Uterus (tissue), 2 donors: Measurements from ENCODE around the gene DOLK.

Experiments
- POLR2A ChIP-seq, 2 donors: fragments of 450-650 bp; IDR thresholded peaks; one replicate each; pipeline ENCODE4 v1.6.1; 2016; ENCODE audit warnings: antibody characterized with exemption in 2 of 2, mild to moderate bottlenecking in 1 of 2, moderate library complexity in 1 of 2
- TF ChIP-seq, protein P1 (sequence below), 4 experiments: fragments of 200-600 bp in 2 of 4; fragments of 450-650 bp in 2 of 4; sonication (generic) in 2 of 4; IDR thresholded peaks; one replicate each; pipeline ENCODE4 v1.5.1; 2016 to 2019; ENCODE audit warnings: antibody characterized with exemption in 4 of 4, mild to moderate bottlenecking in 2 of 4, moderate library complexity in 1 of 4

DNA sequence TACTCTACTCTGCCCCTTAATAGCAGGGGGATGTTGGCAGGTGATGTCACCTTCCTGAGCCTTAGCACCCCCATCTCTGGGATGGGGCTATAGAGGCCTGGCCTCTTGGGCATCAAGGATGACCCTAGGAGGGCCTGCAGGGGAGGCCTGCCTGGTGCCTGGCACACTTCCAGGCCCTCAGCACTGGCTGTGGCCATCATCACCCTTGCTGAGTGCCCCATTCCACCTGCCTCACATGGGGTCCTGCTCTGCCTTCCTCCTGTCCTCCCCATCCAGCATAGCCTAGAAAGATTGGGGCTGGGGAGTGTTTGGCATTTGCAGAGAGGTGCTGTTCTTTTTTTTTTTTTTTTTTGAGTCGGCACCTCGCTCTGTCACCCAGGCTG is 44.3 kb downstream of the DOLK start:
- TF ChIP-seq, protein P1, sequence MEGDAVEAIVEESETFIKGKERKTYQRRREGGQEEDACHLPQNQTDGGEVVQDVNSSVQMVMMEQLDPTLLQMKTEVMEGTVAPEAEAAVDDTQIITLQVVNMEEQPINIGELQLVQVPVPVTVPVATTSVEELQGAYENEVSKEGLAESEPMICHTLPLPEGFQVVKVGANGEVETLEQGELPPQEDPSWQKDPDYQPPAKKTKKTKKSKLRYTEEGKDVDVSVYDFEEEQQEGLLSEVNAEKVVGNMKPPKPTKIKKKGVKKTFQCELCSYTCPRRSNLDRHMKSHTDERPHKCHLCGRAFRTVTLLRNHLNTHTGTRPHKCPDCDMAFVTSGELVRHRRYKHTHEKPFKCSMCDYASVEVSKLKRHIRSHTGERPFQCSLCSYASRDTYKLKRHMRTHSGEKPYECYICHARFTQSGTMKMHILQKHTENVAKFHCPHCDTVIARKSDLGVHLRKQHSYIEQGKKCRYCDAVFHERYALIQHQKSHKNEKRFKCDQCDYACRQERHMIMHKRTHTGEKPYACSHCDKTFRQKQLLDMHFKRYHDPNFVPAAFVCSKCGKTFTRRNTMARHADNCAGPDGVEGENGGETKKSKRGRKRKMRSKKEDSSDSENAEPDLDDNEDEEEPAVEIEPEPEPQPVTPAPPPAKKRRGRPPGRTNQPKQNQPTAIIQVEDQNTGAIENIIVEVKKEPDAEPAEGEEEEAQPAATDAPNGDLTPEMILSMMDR (IDR thresholded peaks at IDR 0.05) = no peak
- no peak for TF ChIP-seq POLR2A (IDR thresholded peaks at IDR 0.05)
